Ascending aorta (tissue), 2 donors: ENCODE data around the gene ARMC5. TPM values are rescaled to one million over a fixed set of nuclear protein-coding genes. Genes with fewer than 3 reads are reported as not detected.

ENCODE experiments used
- DNase-seq, 2 donors: peaks; one replicate each; pipeline ENCODE4 v3.0.0-alpha.2; 2019; ENCODE audit warnings: low spot score in 2 of 2
- H3K27ac ChIP-seq, 2 donors: fragments of 200-600 bp; sonication (generic); one replicate each; pipeline ENCODE4 v1.5.1; 2016 to 2017; ENCODE audit warnings: mild to moderate bottlenecking in 1 of 2
- H3K27me3 ChIP-seq: fragments of 200-600 bp; sonication (generic); one replicate; pipeline ENCODE4 v1.5.1; 2017
- H3K36me3 ChIP-seq, 2 donors: fragments of 200-600 bp; sonication (generic); one replicate each; pipeline ENCODE4 v1.5.1; 2016
- H3K4me1 ChIP-seq, 2 donors: fragments of 200-600 bp; sonication (generic); one replicate each; pipeline ENCODE4 v1.5.1; 2016 to 2017; ENCODE audit warnings: mild to moderate bottlenecking in 1 of 2
- H3K4me3 ChIP-seq, 2 donors: fragments of 200-600 bp; sonication (generic); one replicate each; pipeline ENCODE4 v1.5.1; 2016 to 2017; ENCODE audit warnings: mild to moderate bottlenecking in 1 of 2
- H3K9me3 ChIP-seq, 2 donors: fragments of 200-600 bp; sonication (generic); one replicate each; pipeline ENCODE4 v1.5.1; 2016
- CTCF ChIP-seq, 3 experiments: fragments of 200-600 bp in 2 of 3; fragments of 450-650 bp in 1 of 3; sonication (generic) in 2 of 3; IDR thresholded peaks; one replicate each; pipeline ENCODE4 v1.5.1; 2016 to 2019; ENCODE audit warnings: antibody characterized with exemption in 3 of 3, mild to moderate bottlenecking in 1 of 3, moderate library complexity in 1 of 3
- intact Hi-C: fragments of 100-400 bp; cut with DNase I; formaldehyde crosslinking; loops from one replicate; pipeline ENCODE4 v1.15.1; 2023
- total RNA-seq: library from RNA; depleted of rRNA; stranded (reverse); fragments of >200 nt; gene quantifications from one replicate; pipeline ENCODE4 v1.1.0, GENCODE V29; 2016

Gene ARMC5
- total RNA-seq, 1 donor from 2014 or later = 10.0 TPM

GRCh38 chr16:31507929-31508705 lies 48.8 kb downstream of the ARMC5 start, which contains the start of gene RUSF1:
RUSF1 (minus strand) TSS chr16:31508391; CDS start chr16:31508373, 18 bp downstream.
- peaks cover 5 to 24% of the 10 kb centered on the region in 2 donors for H3K4me1 ChIP-seq
- H3K9me3 ChIP-seq = no peaks in the 10 kb centered on the region
- peak within 1 kb of the TSS; percentile 96 to 97 for H3K27ac ChIP-seq
- peak within 1 kb of the TSS; percentile 95 to 97 for H3K4me3 ChIP-seq
- H3K27me3 ChIP-seq = no peaks in the 10 kb centered on the region
- intact Hi-C loops = loop anchor here (1.0 to 10.0 kb wide), 5 partner anchors 36 to 367 kb away; partner anchors contain the start of genes ARMC5, FUS, TGFB1I1 and ZNF267
- H3K36me3 ChIP-seq = peaks cover 0 to 11% of the 10 kb centered on the region in 2 donors
- no peak for TF ChIP-seq CTCF (IDR thresholded peaks at IDR 0.05)
- DNase-seq = peak; percentile 67 to 96

GRCh38 chr16:31508706-31509195 lies 49.5 kb downstream of the ARMC5 start:
- Histone ChIP-seq H3K4me1 (peaks cover 5 to 20% of the 10 kb centered on the region in 2 donors), H3K9me3 (no peaks in the 10 kb centered on the region), H3K36me3 (peaks cover 0 to 11% of the 10 kb centered on the region in 2 donors), H3K27me3 (no peaks in the 10 kb centered on the region), H3K4me3 (peak overlapping the region; percentile 95 to 97), H3K27ac (peak overlapping the region; percentile 96 to 97)
- TF ChIP-seq CTCF (IDR thresholded peaks at IDR 0.05) = no peak
- intact Hi-C loops = loop anchor here (1.0 to 10.0 kb wide), 5 partner anchors 36 to 366 kb away; partner anchors contain the start of genes ARMC5, FUS, TGFB1I1 and ZNF267
- no peak for DNase-seq

GRCh38 chr16:31513126-31513525 lies 53.8 kb downstream of the ARMC5 start:
- Histone ChIP-seq H3K4me1 (peaks cover 0 to 6% of the 10 kb centered on the region in 2 donors), H3K27ac (no peak overlapping the region), H3K36me3 (no peaks in the 10 kb centered on the region), H3K4me3 (no peak overlapping the region), H3K9me3 (no peaks in the 10 kb centered on the region), H3K27me3 (no peaks in the 10 kb centered on the region)
- no peak for DNase-seq
- intact Hi-C loops = no loop called here
- TF ChIP-seq CTCF (IDR thresholded peaks at IDR 0.05) = no peak

- DNase-seq = no peak
- Histone ChIP-seq H3K9me3 (no peaks in the 10 kb centered on the region), H3K4me3 (no peak overlapping the region), H3K4me1 (peaks cover 0 to 6% of the 10 kb centered on the region in 2 donors), H3K27me3 (no peaks in the 10 kb centered on the region), H3K36me3 (no peaks in the 10 kb centered on the region), H3K27ac (no peak overlapping the region)
- no peak for TF ChIP-seq CTCF (IDR thresholded peaks at IDR 0.05)
- intact Hi-C loops = no loop called here
Measured at GRCh38 chr16:31513884-31514283, 54.6 kb downstream of the ARMC5 start.

Other genes with a start within 250 kb of the ARMC5 start
- not detected for gene TRIM72, start 245.4 kb upstream of the ARMC5 start, total RNA-seq
- gene PYDC1, start 242.4 kb upstream of the ARMC5 start, total RNA-seq = not detected
- gene ITGAM, start 199.5 kb upstream of the ARMC5 start, total RNA-seq = 19.1 TPM
- gene ITGAX, start 104.3 kb upstream of the ARMC5 start, total RNA-seq = 3.6 TPM
- not detected for gene ITGAD, start 66.2 kb upstream of the ARMC5 start, total RNA-seq
- not detected for gene COX6A2, start 31.1 kb upstream of the ARMC5 start, total RNA-seq
- 11.7 TPM for gene ZNF843, start 16.7 kb upstream of the ARMC5 start, total RNA-seq
- gene TGFB1I1, start 12.7 kb downstream of the ARMC5 start, total RNA-seq = 325 TPM
- 0.53 TPM for gene SLC5A2, start 23.6 kb downstream of the ARMC5 start, total RNA-seq
- 80.9 TPM for gene RUSF1, start 48.9 kb downstream of the ARMC5 start, total RNA-seq
- not detected for gene AHSP, start 68.4 kb downstream of the ARMC5 start, total RNA-seq